ENCODE results near the gene CNR2. TPM values are rescaled to one million over a fixed set of nuclear protein-coding genes. Genes with fewer than 3 reads are reported as not detected.
"Not testable (repeated sequence)": the region's sequence is repeated elsewhere in the genome, so short reads cannot be mapped to it uniquely, and the experiment has no call there.

The CNR2 gene
- total RNA-seq, 1 donor from 2014 or later: not detected

- H3K4me3 Mint-ChIP-seq: peak overlapping the region; percentile 88
These were observed 45.6 kb downstream of the CNR2 start for GRCh38 chr1:23867542-23867894.

GRCh38 chr1:23865543-23865930 lies 47.6 kb downstream of the CNR2 start:
- DNase-seq (ENCODE audit: extremely low spot score, unreplicated experiment): no peak
- Mint-ChIP-seq H3K4me3 (peak overlapping the region; percentile 63), H3K9me3 (no peaks in the 10 kb centered on the region), H3K27ac (no peak overlapping the region), H3K36me3 (peaks cover 12% of the 10 kb centered on the region), H3K27me3 (peaks cover 27% of the 10 kb centered on the region), H3K4me1 (ENCODE audit: unreplicated experiment) (peaks cover 13% of the 10 kb centered on the region)
- TF ChIP-seq CTCF (conservative IDR thresholded peaks at IDR 0.05): no peak

More at GRCh38 chr1:23867542-23867894, 45.6 kb downstream of the CNR2 start:
- no peak for DNase-seq (ENCODE audit: extremely low spot score, unreplicated experiment)
- Mint-ChIP-seq H3K9me3 (no peaks in the 10 kb centered on the region), H3K27ac (peak overlapping the region; percentile 59), H3K27me3 (peaks cover 30% of the 10 kb centered on the region), H3K4me1 (ENCODE audit: unreplicated experiment) (peaks cover 13% of the 10 kb centered on the region), H3K36me3 (peaks cover 5% of the 10 kb centered on the region)
- no peak for TF ChIP-seq CTCF (conservative IDR thresholded peaks at IDR 0.05)

- no peak overlapping the region for H3K27ac Mint-ChIP-seq
These were observed 48.2 kb downstream of the CNR2 start for GRCh38 chr1:23864801-23865542.

GRCh38 chr1:23862640-23863039 lies 50.5 kb downstream of the CNR2 start:
- Mint-ChIP-seq H3K36me3 (peaks cover 16% of the 10 kb centered on the region), H3K9me3 (no peaks in the 10 kb centered on the region), H3K27me3 (peaks cover 13% of the 10 kb centered on the region), H3K4me1 (ENCODE audit: unreplicated experiment) (peaks cover 9% of the 10 kb centered on the region), H3K4me3 (no peak overlapping the region), H3K27ac (no peak overlapping the region)
- no peak for TF ChIP-seq CTCF (conservative IDR thresholded peaks at IDR 0.05)
- DNase-seq (ENCODE audit: extremely low spot score, unreplicated experiment): no peak

More at GRCh38 chr1:23864801-23865542, 48.2 kb downstream of the CNR2 start:
- peaks cover 12% of the 10 kb centered on the region for H3K36me3 Mint-ChIP-seq
- no peak for DNase-seq (ENCODE audit: extremely low spot score, unreplicated experiment)
- no peak for TF ChIP-seq CTCF (conservative IDR thresholded peaks at IDR 0.05)
- no peaks in the 10 kb centered on the region for H3K9me3 Mint-ChIP-seq
- peak overlapping the region; percentile 63 for H3K4me3 Mint-ChIP-seq
- peaks cover 23% of the 10 kb centered on the region for H3K27me3 Mint-ChIP-seq
- H3K4me1 Mint-ChIP-seq (ENCODE audit: unreplicated experiment): peaks cover 13% of the 10 kb centered on the region

GRCh38 chr1:23854568-23854967 lies 58.6 kb downstream of the CNR2 start:
- Mint-ChIP-seq H3K36me3 (peaks cover 12% of the 10 kb centered on the region), H3K27me3 (no peaks in the 10 kb centered on the region), H3K4me1 (ENCODE audit: unreplicated experiment) (no peaks in the 10 kb centered on the region), H3K27ac (no peak overlapping the region), H3K9me3 (no peaks in the 10 kb centered on the region), H3K4me3 (no peak overlapping the region)
- TF ChIP-seq CTCF (conservative IDR thresholded peaks at IDR 0.05): no peak
- no peak for DNase-seq (ENCODE audit: extremely low spot score, unreplicated experiment)

- not testable (repeated sequence) for H3K4me1 Mint-ChIP-seq (ENCODE audit: unreplicated experiment); DNase-seq (ENCODE audit: extremely low spot score, unreplicated experiment); H3K27ac Mint-ChIP-seq; H3K27me3 Mint-ChIP-seq; H3K9me3 Mint-ChIP-seq; H3K4me3 Mint-ChIP-seq
- peaks cover 16% of the 10 kb centered on the region for H3K36me3 Mint-ChIP-seq
These were observed 60.0 kb downstream of the CNR2 start for GRCh38 chr1:23853124-23853523.

GRCh38 chr1:23851406-23851805 lies 61.8 kb downstream of the CNR2 start:
- peaks cover 25% of the 10 kb centered on the region for H3K36me3 Mint-ChIP-seq
- H3K27me3 Mint-ChIP-seq; H3K9me3 Mint-ChIP-seq; H3K4me3 Mint-ChIP-seq; H3K4me1 Mint-ChIP-seq (ENCODE audit: unreplicated experiment); H3K27ac Mint-ChIP-seq; DNase-seq (ENCODE audit: extremely low spot score, unreplicated experiment): not testable (repeated sequence)
